HepG2 (cell line): ENCODE data around the gene KCTD6. TPM values are rescaled to one million over a fixed set of nuclear protein-coding genes. Genes with fewer than 3 reads are reported as not detected.

ENCODE experiments used
- CENPT ChIP-seq: sonication (generic); formaldehyde crosslinking; IDR thresholded peaks from 2 replicates; pipeline ENCODE4 v1.8.0; 2022; ENCODE audit warnings: low read depth, mild to moderate bottlenecking, moderate library complexity, missing genetic modification reagents
- EZH2 ChIP-seq: conservative IDR thresholded peaks from 2 replicates; pipeline ENCODE4 v1.6.1; 2012; ENCODE audit warnings: mild to moderate bottlenecking, low read depth, low read length, moderate library complexity
- FOXA1 ChIP-seq, 2 experiments: fragments of 450-650 bp in 1 of 2; sonication (generic) in 1 of 2; formaldehyde crosslinking in 1 of 2; IDR thresholded peaks; 2 replicates each; pipeline versions ENCODE4 v1.4.0 to v1.6.1; 2016 to 2020; ENCODE audit warnings: missing genetic modification reagents in 1 of 2
- MAF1 ChIP-seq: sonication (generic); formaldehyde crosslinking; IDR thresholded peaks from 2 replicates; pipeline ENCODE4 v1.5.0; 2020; ENCODE audit warnings: missing genetic modification reagents, borderline replicate concordance
- MATR3 ChIP-seq: sonication (generic); formaldehyde crosslinking; IDR thresholded peaks from 2 replicates; pipeline ENCODE4 v1.4.0; 2020; ENCODE audit warnings: missing genetic modification reagents
- POGK ChIP-seq: sonication (generic); formaldehyde crosslinking; conservative IDR thresholded peaks from 2 replicates; pipeline ENCODE4 v1.8.0; 2022; ENCODE audit warnings: mild to moderate bottlenecking, moderate library complexity, missing genetic modification reagents
- ZBTB14 ChIP-seq: sonication (generic); formaldehyde crosslinking; IDR thresholded peaks from 2 replicates; pipeline ENCODE4 v1.4.0; 2020; ENCODE audit warnings: missing genetic modification reagents
- ZBTB46 ChIP-seq: sonication (generic); formaldehyde crosslinking; IDR thresholded peaks from 2 replicates; pipeline ENCODE4 v1.4.0; 2020; ENCODE audit warnings: mild to moderate bottlenecking, missing genetic modification reagents, borderline replicate concordance
- ZNF275 ChIP-seq: sonication (generic); formaldehyde crosslinking; IDR thresholded peaks from 2 replicates; pipeline ENCODE4 v1.8.0; 2022; ENCODE audit warnings: missing genetic modification reagents, mild to moderate bottlenecking, inconsistent platforms, borderline replicate concordance
- ZNF280B ChIP-seq: sonication (generic); formaldehyde crosslinking; IDR thresholded peaks from 2 replicates; pipeline ENCODE4 v1.5.0; 2020; ENCODE audit warnings: missing genetic modification reagents, mild to moderate bottlenecking, borderline replicate concordance
- ZNF333 ChIP-seq: sonication (generic); formaldehyde crosslinking; IDR thresholded peaks from 2 replicates; pipeline ENCODE4 v1.4.0; 2020; ENCODE audit warnings: mild to moderate bottlenecking, missing genetic modification reagents, borderline replicate concordance
- ZNF382 ChIP-seq: sonication (generic); formaldehyde crosslinking; IDR thresholded peaks from 2 replicates; pipeline ENCODE4 v1.5.0; 2020; ENCODE audit warnings: missing genetic modification reagents, mild to moderate bottlenecking, borderline replicate concordance
- ZNF567 ChIP-seq: sonication (generic); formaldehyde crosslinking; IDR thresholded peaks from 2 replicates; pipeline ENCODE4 v1.8.1; 2023; ENCODE audit warnings: mild to moderate bottlenecking, missing genetic modification reagents, borderline replicate concordance
- ZNF704 ChIP-seq: sonication (generic); formaldehyde crosslinking; IDR thresholded peaks from 2 replicates; pipeline ENCODE4 v1.8.1; 2023; ENCODE audit warnings: mild to moderate bottlenecking, inconsistent platforms, moderate library complexity, missing genetic modification reagents, borderline replicate concordance
- ZUFSP ChIP-seq: sonication (generic); formaldehyde crosslinking; IDR thresholded peaks from 2 replicates; pipeline ENCODE4 v1.9.0; 2021; ENCODE audit warnings: missing genetic modification reagents, mild to moderate bottlenecking, borderline replicate concordance
- polyA plus RNA-seq, 8 experiments: library from polyadenylated mRNA; depleted of rRNA in 3 of 8; stranded (reverse) in 7 of 8; unstranded in 1 of 8; fragments of >200 nt; fragmentation: Illumina TruSeq in 4 of 8; extraction: Trizol in 4 of 8; gene quantifications; 2 replicates each; pipeline versions ENCODE4 v1.2.1 to v1.2.3, GENCODE V29; 2011 to 2016; ENCODE audit warnings: low read depth in 4 of 8, missing spikeins in 1 of 8, mixed read lengths in 1 of 8; ENCODE audit not compliant: insufficient read depth in 1 of 8
- total RNA-seq, 5 experiments: library from RNA; depleted of rRNA; stranded (reverse); fragments of >200 nt; fragmentation: Illumina TruSeq; extraction: Trizol; gene quantifications; 2 replicates each; pipeline ENCODE4 v1.2.3, GENCODE V29; 2016; ENCODE audit warnings: low read depth in 1 of 5

KCTD6 gene
- total and polyA plus RNA-seq, 2 of the 13 experiments (the other 11 are each of a cell fraction or from before 2014, with no cell fraction given): 13.4 to 14.2 TPM

GRCh38 chr3:58471025-58471887 lies 20.6 kb upstream of the KCTD6 start (continued):
- TF ChIP-seq ZNF280B (CRISPR knock-in tag) (no peak), ZBTB46 (no peak), ZNF704 (no peak), MAF1 (no peak), EZH2 (no peak), POGK (CRISPR knock-in tag) (peak; percentile 80; the same call in 1 of the 2 replicates), FOXA1 (IDR thresholded peaks at IDR 0.05) (peak; percentile 95), FOXA1 (CRISPR knock-in tag; IDR thresholded peaks at IDR 0.05) (peak; percentile 98), CENPT (CRISPR knock-in tag) (no peak), ZNF567 (CRISPR knock-in tag) (no peak), ZNF333 (CRISPR knock-in tag) (no peak), ZNF382 (no peak), MATR3 (CRISPR knock-in tag) (no peak), ZUFSP (CRISPR knock-in tag) (no peak), ZBTB14 (CRISPR knock-in tag) (no peak), ZNF275 (CRISPR knock-in tag) (0 out of 2 replicates have a peak, but pooled peaks have one; percentile 32)
